Progenitor cell of endocrine pancreas (in vitro differentiated cells): Measurements from ENCODE around the gene GASK1A. TPM values are rescaled to one million over a fixed set of nuclear protein-coding genes. Genes with fewer than 3 reads are reported as not detected.

Experiments
- DNase-seq: peaks from one replicate; pipeline ENCODE4 v3.0.0; 2021; ENCODE audit warnings: low spot score; ENCODE audit not compliant: unreplicated experiment
- H3K27ac Mint-ChIP-seq: 2 replicates; pipeline ENCODE4 v1.8.0; 2021; ENCODE audit warnings: mild to moderate bottlenecking, moderate library complexity, mixed read lengths
- H3K27me3 Mint-ChIP-seq: 2 replicates; pipeline ENCODE4 v1.8.0; 2021; ENCODE audit warnings: mixed read lengths
- H3K36me3 Mint-ChIP-seq: 2 replicates; pipeline ENCODE4 v1.8.0; 2022; ENCODE audit warnings: mixed read lengths; ENCODE audit not compliant: insufficient read depth
- H3K4me1 Mint-ChIP-seq: 2 replicates; pipeline ENCODE4 v1.8.0; 2021; ENCODE audit warnings: low read depth, mixed read lengths
- H3K4me3 Mint-ChIP-seq: 2 replicates; pipeline ENCODE4 v1.8.0; 2021; ENCODE audit warnings: low read depth, mild to moderate bottlenecking, moderate library complexity, mixed read lengths
- H3K9me3 Mint-ChIP-seq: 2 replicates; pipeline ENCODE4 v1.8.0; 2021; ENCODE audit warnings: low read depth, mixed read lengths
- total RNA-seq: library from RNA; stranded (reverse); gene quantifications from 2 replicates; pipeline ENCODE4 v1.2.1, GENCODE V29; 2021
- TF ChIP-seq, protein P1 (sequence below): fragments of 200-600 bp; sonication (generic); IDR thresholded peaks from one replicate; pipeline ENCODE4 v1.5.0; 2021; ENCODE audit warnings: antibody characterized with exemption, mild to moderate bottlenecking; ENCODE audit not compliant: unreplicated experiment

The GASK1A gene
- total RNA-seq, 1 donor from 2014 or later: 2.3 TPM

DNA sequence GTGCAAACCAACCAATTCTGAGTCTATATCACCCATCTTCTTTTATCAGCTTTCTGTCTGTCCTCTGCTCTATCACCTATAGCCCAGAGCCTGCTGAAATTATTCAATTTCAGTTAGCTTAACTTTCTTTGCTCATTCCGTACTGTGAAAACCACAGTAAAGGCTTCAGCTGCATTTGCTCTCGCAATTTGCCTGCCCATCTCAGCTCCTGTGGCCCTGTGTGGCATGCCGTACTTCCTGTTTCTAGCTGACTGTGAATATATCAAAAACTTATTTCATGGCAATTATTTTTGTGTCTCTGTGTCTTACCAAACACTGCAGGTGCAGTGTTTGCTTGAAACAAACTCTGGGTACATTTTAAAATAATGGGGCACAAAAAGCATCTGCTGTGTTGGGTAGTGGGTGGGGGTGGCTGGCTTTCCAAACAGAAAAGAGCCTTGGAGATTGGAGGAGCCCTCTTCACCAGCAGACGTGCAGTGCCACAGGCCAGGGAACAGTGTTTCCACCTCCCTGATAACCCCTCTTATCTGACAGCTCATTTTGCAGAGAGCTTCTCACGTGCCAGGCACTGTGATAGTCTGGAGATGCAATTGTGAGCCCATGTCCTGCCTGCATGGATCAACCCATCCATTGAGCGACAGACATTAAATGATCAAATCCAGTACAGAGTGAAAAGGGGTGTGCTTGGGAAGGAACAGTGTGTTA, 45.2 kb downstream of the GASK1A start:
- Mint-ChIP-seq H3K27me3 (no peaks in the 10 kb centered on the region), H3K9me3 (no peaks in the 10 kb centered on the region), H3K36me3 (no peaks in the 10 kb centered on the region), H3K4me1 (peaks cover 4% of the 10 kb centered on the region), H3K4me3 (no peak overlapping the region), H3K27ac (no peak overlapping the region)
- TF ChIP-seq, protein P1, sequence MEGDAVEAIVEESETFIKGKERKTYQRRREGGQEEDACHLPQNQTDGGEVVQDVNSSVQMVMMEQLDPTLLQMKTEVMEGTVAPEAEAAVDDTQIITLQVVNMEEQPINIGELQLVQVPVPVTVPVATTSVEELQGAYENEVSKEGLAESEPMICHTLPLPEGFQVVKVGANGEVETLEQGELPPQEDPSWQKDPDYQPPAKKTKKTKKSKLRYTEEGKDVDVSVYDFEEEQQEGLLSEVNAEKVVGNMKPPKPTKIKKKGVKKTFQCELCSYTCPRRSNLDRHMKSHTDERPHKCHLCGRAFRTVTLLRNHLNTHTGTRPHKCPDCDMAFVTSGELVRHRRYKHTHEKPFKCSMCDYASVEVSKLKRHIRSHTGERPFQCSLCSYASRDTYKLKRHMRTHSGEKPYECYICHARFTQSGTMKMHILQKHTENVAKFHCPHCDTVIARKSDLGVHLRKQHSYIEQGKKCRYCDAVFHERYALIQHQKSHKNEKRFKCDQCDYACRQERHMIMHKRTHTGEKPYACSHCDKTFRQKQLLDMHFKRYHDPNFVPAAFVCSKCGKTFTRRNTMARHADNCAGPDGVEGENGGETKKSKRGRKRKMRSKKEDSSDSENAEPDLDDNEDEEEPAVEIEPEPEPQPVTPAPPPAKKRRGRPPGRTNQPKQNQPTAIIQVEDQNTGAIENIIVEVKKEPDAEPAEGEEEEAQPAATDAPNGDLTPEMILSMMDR: no peak
- no peak for DNase-seq

DNA sequence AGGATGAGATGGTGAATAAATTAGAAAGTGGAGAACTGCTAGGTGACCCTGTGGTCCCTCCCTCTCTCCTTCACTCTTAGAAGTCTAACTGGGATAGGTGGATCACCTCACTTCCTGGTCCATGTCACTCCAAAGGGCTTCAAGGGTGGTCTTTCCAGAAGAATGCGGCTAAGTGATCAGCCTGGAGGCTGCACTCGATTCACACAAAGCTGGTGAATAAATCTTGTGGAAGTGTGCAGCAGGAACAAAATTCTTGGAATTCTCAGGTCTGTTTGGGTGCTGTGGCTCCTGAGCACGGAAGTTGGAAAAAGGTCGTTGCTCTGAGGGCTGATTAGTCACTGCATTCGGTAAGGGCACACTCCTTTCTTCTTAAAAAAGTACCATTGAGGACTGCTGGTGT, 46.3 kb downstream of the GASK1A start:
- Mint-ChIP-seq H3K9me3 (no peaks in the 10 kb centered on the region), H3K27ac (no peak overlapping the region), H3K4me3 (no peak overlapping the region), H3K4me1 (peaks cover 4% of the 10 kb centered on the region), H3K27me3 (no peaks in the 10 kb centered on the region), H3K36me3 (no peaks in the 10 kb centered on the region)
- no peak for DNase-seq
- TF ChIP-seq, protein P1: no peak

DNA sequence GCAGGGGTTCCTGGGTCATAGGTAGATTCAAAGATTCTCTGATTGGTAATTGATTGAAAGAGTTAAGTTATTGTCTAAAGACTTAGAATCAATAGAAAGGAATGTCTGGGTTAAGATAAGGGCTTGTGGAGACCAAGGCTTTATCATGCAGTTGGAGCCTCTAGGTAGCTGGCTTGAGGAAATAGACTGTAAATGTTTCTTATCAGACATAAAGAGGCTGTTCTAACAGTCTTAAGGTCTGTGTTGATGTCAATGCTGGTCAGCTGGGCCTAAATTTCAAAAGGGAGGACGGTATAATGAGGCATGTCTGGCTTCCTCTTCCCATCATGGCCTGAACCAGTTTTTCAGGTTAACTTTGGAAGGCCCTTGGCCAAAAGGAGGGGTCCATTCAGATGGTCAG, 48.9 kb downstream of the GASK1A start:
- no peak overlapping the region for H3K27ac Mint-ChIP-seq
- no peaks in the 10 kb centered on the region for H3K36me3 Mint-ChIP-seq
- no peaks in the 10 kb centered on the region for H3K9me3 Mint-ChIP-seq
- no peak for DNase-seq
- TF ChIP-seq, protein P1: no peak
- peaks cover 4% of the 10 kb centered on the region for H3K4me1 Mint-ChIP-seq
- H3K4me3 Mint-ChIP-seq: no peak overlapping the region
- H3K27me3 Mint-ChIP-seq: no peaks in the 10 kb centered on the region

DNA sequence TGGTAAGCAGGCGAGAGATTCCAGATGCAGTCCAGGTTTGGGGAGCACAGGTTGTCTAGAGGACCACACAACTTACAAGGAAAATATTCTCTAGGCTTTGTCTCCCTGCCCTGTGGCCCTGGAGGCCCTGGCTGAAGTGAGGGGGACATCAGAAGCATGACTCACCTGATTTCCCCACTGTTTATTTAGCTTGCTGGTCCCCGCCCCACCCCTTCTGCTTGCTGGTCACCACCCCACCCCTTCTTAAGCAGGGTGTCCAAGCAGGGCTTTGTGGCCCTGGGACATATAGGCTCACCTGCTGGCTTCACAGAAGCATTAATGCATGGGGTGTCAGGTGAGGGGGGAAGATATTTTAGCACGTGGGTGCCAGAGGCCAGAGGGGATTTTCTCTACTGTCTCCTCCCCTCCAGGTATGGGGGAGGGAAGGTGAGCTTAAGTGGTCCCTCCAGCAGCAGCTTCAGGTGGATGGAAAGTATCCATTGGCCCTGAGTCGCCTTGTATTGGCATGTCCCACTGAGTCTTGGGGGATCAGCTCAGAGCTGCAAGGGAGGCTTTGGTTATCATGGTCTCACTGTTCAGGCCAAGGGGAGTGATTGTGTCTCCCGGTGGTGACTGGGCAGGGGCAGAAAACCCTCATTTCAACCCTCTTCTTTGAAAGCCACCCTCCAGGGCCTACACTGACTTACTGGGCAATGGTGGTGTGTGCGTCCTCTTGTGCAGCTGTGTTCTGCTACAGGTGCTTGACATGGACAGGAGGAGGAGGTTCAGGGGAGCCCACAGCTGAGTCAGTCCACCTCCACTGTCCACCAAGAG, 49.8 kb downstream of the GASK1A start:
- Mint-ChIP-seq H3K27ac (peak overlapping the region; percentile 70), H3K9me3 (no peaks in the 10 kb centered on the region), H3K36me3 (no peaks in the 10 kb centered on the region), H3K4me1 (peaks cover 4% of the 10 kb centered on the region), H3K4me3 (no peak overlapping the region), H3K27me3 (no peaks in the 10 kb centered on the region)
- TF ChIP-seq, protein P1: no peak
- DNase-seq: no peak

DNA sequence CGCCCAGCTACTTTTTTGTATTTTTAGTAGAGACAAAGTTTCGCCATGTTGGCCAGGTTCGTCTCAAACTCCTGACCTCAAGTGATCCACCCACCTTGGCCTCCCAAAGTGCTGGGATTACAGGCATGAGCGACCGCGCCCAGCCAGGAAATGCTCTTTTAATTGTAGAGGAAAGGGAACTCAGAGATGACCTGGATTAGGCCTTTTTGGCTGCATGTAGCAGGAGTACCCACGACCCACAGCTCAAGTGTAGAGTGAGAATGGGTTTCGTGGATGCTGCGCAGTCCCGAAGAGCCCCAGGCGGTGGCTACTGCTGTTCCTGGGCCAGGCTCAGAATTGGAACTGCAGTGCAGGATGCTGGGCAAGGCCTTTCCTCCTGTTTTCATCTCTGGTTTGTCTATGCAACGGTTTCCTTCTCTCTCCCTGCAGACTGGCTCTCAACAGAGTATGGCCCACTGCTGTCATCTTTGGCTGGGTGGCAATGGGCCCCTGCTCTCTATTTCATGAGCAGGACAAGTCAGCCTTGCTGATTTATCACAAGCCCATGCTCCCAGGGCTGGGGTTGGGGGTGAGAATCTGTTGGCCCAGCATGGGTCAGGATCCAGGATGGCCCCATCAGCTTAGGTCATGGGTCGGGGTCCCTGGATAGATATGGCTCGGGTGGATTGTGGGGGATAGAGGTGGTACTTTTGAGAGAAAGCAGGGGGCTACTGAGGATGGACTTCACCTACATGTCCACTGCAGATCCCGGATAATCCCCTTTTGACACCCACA, 51.2 kb downstream of the GASK1A start:
- TF ChIP-seq, protein P1: no peak
- Mint-ChIP-seq H3K36me3 (no peaks in the 10 kb centered on the region), H3K4me3 (no peak overlapping the region), H3K27ac (no peak overlapping the region), H3K4me1 (peaks cover 2% of the 10 kb centered on the region), H3K9me3 (no peaks in the 10 kb centered on the region), H3K27me3 (no peaks in the 10 kb centered on the region)
- DNase-seq: no peak
